OCI-M2 (cell line): Measurements from ENCODE around the gene S100A5.

Source experiments
- DNase-seq: peaks from one replicate; lab custom pipeline; 2025; ENCODE audit not compliant: unreplicated experiment; lab: John Stamatoyannopoulos, UW

Gene S100A5

DNA sequence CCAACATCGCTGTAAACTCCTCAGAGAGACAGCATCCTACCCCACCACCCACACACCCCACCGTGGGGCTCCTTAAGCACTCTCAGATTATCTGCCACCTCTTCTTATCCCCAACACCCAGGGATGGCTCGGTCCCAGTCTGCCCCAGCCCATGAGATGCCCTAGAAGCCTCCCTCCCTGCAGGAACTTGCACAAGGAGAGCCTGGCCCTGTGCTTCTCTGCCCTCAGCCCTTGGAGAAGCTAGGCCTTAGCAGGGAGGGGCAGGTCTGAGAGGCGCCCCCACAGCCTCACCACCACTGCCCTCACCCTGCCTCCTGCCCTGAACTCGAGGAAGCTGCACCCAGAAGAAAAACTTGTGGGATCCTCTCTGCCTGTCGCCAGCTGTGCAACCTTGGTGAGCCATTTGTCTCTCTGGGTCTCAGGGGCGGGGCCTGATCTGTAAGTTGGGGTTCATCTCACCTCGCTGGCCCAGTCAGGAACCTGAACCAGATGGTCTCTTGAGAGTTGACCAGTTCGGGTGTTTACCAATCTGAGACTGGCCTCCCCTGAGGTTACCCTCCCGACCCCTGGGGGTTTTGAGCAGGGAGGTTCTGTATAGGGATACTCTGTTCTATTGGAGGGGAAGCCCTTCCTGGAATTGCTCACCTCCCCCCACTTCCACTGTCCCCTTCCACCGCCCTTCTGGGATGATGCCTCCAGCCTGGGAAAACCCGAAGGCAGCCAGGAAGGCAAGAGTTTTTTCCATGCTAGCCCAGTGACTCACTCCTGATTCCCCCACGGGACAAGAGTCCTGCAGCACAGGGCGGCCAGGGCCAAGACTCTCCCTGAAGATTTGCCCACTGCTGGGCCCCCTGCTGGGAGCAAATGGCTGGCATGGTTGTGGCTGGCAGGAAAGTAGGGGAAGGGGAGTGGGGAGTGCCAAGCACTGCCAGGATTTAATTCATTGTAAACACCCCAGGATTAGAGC, 8.3 kb upstream of the S100A5 start, which contains the start of gene S100A3:
Gene S100A3, minus strand, starts transcription at position 537 of the 967 bp plus-strand sequence. CDS start 773 bp downstream, outside the sequence.
- no peak for DNase-seq

DNA sequence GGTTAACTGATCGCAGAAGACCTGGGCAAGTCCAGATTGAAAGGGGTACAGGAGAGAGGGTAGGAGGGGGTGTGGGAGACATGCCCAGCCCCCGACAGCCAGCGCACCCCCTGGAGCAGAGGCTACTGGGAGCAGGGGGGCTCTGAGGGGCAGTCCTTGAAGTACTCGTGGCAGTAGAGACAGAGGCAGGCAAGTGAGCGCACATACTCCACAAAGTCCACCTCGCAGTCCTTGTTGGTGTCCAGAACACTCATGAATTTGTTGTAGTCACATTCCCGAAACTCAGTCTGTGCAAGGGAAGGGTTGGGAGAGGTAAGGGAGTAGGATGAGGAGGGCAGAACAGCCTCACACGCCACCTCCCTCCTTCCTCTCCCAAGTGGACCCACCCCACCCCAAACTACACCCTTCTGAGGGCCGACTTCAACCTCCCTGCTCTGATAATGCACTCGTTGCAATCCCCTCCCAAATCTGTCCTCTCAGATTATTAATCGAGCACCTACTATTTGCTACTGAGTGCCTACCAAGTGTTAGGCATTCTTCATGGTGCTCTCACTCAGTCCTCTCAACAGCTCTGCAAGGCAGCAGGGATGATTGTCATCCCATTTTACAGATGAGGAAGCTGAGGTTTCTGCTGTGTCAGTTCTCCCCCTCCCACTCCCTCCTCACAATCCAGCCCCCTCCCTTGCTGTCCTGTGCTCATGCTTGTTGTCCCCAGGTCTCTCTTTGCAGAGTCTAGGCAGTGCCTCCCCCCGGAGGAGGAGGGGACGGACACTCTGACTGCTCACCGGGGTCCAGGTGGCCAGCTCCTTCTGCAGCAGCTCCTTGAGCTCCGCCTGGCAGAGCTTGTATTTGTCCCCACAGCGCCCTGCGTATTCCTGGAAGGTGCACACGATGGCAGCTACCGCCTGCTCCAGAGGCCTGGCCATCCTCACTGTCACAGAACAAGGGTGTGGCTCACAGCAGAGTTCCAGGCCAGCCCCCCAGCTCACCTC, 7.1 kb upstream of the S100A5 start:
- no peak for DNase-seq

DNA sequence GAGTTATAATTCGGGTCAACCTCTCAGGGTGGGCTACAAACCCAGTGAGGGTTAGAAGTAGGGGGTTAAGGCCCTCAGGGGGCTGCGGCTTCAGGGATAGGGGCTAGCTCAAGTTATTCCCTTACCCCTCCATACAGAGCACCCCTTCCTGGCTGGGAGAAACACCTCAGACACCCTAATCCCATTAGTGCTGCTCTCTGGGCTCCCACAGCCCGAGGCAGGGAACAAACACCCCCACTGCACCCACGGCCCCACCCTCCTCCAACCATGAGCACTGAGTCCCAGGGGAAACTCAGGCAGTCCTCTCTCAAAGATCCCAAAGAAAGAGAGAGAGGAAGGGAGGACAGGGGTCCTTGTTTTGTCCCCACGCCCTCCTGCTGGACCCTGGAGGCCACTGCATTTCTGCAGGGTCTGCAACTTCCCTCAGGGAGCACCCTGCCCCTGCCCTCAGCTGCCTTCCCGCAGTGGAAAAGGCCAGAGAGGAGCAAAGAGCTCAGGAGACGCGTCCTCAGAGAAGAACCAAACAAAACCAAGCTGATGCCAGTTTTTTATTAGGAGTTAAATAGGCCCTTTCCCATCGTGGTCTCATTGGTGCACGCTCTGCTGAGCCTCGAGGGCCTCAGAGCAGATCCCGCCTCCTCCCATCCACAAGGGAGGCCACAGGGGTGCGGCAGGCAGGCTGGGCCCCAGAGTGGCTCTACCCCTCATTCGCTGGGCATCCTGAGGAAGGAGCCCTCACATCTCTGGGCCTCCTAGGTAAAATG, 6.2 kb upstream of the S100A5 start:
- DNase-seq = no peak

DNA sequence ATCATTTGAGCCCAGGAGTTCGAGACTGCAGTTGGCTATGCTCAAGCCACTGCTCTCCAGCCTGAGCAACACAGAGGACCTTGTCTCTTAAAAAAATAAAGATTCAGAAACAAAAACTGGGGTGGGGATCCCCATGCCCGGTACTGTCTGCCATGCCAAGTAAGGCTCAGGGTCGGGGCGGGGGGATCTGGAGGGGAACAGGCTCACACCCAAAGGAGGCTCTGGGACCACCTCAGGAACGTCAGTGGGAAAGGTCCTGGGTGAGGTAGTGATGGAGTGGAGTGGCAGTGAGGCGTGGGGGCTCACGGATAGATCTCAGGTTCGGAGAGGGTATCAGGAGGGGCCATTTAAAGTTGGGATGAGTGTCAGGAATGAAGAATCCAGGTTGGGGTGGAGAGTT, 5.6 kb upstream of the S100A5 start:
- DNase-seq = no peak

DNA sequence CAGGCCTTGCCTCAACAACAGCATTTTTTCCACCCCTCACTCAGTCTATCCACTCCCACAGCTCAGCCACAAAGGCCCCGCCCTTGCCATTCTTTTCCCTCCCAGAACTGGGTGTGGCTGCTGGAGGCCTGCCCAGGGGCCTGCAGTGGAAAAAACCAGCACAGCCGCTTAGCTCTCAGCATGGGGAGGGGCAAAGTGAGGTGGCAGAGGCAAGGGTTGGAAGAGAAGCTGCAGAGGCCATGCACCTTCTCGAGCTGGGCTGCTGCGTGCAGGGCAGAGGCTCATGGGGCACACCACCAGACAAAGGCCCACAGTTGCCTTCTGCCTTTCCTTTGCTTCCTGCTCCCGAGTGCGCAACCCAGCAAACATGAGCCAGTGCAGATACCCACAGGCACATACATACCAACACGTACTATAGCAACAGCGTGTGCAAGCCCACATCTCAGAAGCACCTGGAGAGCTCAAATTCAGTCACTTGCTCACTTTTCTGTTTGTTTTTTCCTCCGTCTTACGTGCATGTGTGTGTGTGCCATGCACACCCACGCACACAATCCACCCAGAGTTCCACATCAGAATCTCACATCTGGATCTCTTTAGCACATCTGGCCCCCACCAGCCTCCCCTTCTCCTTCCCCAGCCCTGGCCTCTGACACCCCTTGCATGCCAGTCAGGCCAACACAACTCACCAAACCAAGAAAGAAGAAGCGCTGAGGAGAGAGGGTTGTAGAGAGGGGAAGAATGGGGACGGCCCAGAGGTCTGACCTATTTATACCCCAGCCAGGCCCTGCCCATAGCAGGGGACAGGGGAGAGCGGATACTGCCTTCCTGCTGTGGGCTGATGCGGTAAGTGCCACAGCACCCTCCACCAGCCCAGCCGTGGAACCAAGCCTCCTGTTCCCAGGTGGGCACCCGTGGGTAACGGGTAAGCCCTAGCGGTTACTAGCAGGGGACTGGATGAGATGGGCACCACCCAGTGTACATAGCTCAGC, 4.6 kb upstream of the S100A5 start, which contains the start of gene S100A4:
Gene S100A4, minus strand, starts transcription at position 740 of the 989 bp plus-strand sequence. CDS start 1,012 bp downstream, outside the sequence.
- DNase-seq = peak; percentile 31

DNA sequence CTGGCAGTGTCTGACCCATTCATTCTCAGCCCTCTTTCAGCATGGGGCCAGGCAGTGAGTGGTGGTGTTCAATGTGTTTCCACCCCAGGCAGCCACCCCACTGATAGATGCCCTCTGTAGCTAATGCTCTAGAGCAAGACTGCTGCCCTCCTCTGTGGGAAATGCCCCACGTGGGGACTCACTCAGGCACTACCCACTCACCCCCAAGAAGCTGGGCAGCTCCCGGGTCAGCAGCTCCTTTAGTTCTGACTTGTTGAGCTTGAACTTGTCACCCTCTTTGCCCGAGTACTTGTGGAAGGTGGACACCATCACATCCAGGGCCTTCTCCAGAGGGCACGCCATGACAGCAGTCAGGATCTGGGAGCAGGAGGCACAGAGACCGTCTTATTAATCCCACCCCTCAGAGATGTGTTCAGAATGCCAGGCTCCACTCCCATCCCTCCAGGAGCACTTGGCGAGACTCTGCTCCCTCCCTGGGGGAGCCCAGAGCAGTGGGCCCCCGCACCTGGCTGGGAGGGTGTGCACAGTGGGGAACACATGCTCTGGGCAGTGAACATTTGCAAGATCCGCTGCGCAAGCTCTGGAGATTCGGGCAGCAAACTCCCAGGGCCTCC, 3.8 kb upstream of the S100A5 start:
- DNase-seq = no peak

DNA sequence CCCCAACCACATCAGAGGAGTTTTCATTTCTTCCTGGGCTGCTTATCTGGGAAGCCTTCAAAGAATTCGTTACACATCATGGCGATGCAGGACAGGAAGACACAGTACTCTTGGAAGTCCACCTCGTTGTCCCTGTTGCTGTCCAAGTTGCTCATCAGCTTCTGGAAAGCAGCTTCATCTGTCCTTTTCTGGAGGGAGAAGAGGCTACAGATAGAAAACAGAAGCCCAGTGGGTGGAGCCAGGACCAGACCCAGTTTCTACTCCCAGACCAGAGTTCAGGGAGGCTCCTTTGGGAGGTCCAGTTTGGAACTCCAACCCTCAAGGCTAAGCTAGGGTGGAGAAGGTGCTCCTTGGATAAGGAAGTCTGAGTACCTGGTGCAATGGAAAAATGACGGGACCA, 3.0 kb upstream of the S100A5 start:
- DNase-seq = no peak

DNA sequence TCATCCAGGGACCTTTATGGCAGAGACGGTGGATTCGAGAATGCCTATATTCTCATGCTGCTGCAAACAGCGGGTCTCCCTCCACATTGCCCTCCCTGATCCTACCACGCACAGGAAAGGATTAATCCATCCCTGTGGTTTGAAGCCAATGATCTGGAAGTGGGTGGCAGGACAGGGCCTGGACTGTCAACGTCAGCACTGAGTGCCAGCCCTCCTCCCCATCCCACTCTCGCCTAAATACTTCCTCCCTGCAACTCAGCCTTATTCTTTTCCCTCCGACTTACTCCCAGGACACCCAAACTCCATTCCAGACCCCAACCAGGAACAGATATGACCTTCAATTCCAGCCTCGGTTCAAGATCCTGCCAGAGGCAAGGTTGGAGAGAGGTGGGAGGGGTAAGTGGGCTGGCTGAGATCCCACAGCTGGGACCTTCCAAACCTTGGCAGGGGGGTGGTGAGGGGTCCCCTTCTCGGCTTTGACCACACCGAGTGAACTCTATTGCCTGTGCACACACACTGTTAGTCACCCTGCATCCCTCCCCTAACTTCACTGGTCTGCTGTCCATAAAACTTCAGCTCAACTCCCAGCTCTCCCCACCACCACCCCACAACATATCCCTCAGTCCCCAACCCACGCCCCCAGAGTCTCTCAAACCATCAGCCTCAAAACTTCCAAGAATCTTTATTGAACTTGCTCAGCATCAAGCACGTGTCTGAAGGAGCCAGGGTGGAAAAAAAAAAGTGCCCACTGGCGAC, 2.4 kb upstream of the S100A5 start:
- no peak for DNase-seq

DNA sequence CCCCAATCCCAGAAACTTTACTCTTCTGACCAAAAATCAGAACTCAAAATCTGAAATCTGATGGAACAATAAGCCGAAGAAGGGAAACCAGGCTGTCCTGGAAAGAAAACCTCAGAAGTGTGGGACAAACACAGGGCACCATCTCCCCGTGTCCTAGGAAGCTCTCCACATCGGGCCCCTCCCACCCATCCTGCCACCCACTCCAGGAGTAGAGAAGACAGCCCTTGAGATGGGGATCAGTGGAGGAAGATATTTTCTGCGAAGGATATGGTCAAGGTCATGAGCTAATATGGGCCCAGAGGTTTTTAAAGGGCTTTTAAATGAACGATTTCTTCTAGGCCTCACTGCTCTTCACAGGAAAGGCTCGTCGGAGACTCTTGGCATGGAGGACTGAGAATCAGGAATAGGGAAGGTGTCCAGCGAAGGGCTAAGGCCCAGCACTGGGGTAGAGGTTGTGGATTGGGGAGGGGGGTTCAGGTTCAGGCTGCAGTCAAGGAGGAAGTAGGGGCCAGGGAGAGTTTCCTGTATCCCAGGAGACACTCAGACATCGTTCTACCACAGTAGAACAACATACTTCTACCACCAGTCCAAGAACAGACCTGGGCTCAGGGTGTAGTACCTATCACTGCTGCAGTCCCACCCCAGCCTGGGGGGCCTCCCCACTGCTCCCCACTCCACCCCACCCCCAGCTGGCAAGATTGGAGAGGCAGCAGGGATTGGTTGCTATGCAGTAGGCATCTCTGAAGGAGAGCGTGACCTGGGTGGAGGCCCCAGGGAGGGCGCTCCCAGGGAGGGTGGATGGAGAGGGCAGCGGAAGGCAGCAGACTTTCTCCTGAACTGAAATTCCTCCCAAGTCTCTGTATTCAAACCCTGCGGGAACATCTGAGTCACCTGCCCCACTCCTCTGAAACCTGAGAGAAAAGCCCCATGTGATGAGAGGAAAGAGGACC, 1.2 kb upstream of the S100A5 start:
- DNase-seq = no peak

DNA sequence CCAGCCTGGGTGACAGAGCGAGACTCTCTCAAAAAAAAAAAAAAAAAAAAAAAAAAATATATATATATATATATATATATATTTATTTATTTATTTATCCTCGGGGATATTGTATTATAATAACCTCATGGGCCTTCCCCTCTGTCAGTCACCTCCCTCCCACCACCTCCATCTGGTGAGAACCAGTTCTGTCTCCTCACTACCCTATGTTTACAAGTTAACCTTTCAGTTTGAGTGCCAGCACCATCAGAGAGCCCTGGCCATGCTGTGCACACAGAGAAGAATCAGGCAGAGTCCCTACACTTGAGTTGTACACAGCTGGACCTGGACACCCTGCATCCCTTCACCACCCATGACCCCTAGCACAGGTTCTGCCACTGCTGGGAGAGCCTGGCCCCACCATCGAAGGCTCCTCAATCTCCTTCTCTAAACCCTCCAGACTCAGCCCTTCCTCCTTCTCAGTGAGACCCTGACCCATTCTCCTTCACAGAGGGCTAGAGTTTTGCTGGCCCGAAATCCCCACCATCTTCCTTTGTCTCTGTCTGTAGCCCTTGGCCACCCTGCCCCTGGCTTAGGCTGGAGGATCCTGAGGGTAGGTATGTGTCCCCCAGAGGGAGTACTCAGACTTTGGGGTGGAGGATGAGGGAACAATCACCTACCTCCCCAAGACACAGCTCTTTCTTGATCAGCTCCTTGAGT, 1.2 kb downstream of the S100A5 start:
- DNase-seq = no peak

DNA sequence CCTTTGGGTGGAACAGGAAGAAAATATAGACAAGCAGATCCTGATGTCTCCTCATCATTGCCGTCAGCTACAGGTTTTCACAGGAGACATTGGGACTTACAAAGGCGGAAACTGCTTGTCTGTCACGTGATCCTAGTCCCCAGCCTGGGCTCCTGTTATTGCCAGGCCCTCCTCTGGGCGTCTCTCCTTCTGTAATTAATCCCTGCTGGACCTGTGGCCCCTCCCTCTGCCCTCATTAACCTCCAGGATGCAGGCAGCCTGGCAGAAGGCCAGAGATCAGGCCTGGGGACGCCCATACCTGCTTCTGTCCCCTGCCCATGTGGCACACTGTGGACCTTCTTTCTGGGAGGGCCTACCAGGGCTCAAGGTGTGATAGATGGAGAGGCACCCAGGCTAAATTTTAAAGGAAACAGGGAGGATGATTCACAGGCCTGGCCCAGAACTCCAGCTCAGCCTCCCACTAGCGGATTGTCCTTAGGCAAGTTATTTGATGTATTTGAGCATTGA, 2.4 kb downstream of the S100A5 start:
- DNase-seq = no peak

DNA sequence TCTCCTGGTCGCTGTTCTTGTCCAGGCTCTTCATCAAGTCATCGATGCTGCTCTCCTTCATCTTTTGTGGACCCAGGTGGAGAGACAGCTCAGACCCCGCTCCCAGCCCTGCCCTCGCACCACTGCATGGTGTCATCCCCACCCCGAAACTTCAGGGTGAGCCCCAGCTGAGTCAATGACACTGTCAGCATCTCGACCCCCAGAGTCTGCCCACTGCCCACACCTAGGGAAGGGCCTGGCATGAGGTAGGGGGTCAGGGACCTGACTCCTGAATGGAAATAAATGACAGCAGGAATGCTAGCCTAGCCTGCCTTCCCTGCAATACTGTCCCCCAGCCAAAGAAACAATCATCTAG, 3.4 kb downstream of the S100A5 start:
- DNase-seq = no peak

DNA sequence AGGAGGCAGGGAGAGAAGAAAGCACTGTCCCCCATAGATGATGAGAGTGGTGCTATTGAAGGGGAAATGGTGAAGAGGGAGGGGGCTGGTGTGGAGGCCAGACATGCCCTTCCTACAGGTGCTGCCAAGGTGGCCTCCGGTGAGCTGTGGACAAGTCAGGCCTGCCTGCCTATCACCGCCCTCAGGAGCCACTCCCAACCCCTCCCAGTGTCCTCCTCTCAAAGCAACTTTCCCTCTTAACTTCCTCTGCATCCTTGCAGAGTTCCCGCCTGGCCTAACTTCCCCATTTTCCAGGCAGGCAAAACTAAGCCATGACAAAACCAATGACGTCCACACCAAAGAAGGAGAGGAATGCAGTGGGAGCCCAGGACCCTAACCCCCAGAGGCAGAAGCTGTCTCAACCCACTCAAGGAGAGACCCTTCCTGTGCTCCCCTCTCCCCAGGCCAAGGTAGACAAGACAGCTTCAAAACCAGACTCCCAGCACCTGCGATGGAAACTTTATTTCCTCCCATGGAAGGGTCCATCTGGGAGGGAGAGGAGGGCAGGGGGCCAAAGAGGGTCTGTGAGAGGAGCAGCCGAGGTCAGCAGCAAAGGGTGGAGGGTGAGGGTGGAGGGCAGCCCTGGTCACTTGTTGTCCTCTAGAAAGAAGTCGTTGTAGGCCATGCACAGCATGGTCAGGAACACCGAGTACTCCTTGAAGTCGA, 3.9 kb downstream of the S100A5 start:
- DNase-seq = no peak

DNA sequence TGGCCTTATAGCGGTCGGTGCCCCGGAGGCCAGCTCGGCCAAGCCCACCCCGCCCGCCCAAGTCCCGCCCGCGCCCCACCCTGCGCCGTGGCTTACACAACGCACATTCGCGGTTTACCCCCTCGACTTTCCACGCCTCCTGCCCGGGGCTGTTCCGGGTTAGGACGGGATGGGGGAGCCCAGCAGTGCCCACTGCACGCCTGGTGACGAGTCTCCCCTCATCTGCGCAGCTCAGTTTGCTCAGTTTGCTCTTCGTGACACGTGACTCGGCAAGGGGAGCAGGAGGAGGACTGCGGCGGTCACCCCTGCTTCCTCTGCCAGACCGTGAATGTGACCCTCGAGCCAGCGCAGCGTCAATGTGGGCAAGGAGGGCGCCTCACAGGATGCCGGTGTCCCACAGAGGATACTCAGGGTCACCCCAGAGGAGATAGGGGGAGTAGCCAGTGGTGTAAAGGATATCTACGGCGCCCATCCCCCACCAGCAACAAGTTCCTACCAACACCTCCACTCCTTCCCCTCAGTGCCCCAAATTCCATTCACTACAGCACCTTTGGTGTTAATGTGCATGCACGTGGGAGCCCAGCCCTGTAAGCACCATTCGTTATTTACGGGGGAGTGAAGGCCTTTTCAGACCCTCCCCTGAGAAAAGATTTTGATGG, 4.6 kb downstream of the S100A5 start:
- DNase-seq = no peak
